HG03457 (cell line): ENCODE measurements around the gene MYT1.
"Not testable (repeated sequence)": the region's sequence is repeated elsewhere in the genome, so short reads cannot be mapped to it uniquely, and the experiment has no call there.

Experiments used
- ATAC-seq: cut with Tn5 transposase; IDR thresholded peaks from one replicate; pipeline ENCODE4 v1.9.1; 2021; ENCODE audit warnings: moderate number of reproducible peaks; ENCODE audit not compliant: unreplicated experiment

MYT1 gene

GRCh38 chr20:64164123-64164836, at the start of gene MYT1:
Gene MYT1 (plus strand): TSS chr20:64164452. CDS start chr20:64198862, 34,410 bp downstream.
- ATAC-seq = no peak

- ATAC-seq = no peak
Observed at GRCh38 chr20:64115171-64115911, 48.9 kb upstream of the MYT1 start.

GRCh38 chr20:64116016-64116415, 48.2 kb upstream of the MYT1 start:
- no peak for ATAC-seq

GRCh38 chr20:64116541-64117431, 47.5 kb upstream of the MYT1 start:
- ATAC-seq = no peak

GRCh38 chr20:64117432-64117777, 46.8 kb upstream of the MYT1 start:
- not testable (repeated sequence) for ATAC-seq

GRCh38 chr20:64119301-64119680, 45.0 kb upstream of the MYT1 start:
- ATAC-seq = no peak

- no peak for ATAC-seq
Observed at GRCh38 chr20:64119681-64120341, 44.4 kb upstream of the MYT1 start.

GRCh38 chr20:64121586-64121985, 42.7 kb upstream of the MYT1 start:
- ATAC-seq = no peak

GRCh38 chr20:64122927-64123326, 41.3 kb upstream of the MYT1 start:
- ATAC-seq = not testable (repeated sequence)

GRCh38 chr20:64123517-64123916, 40.7 kb upstream of the MYT1 start:
- not testable (repeated sequence) for ATAC-seq

GRCh38 chr20:64129146-64129782, 35.0 kb upstream of the MYT1 start:
- no peak for ATAC-seq

- ATAC-seq = no peak
Observed at GRCh38 chr20:64130271-64130670, 34.0 kb upstream of the MYT1 start.

GRCh38 chr20:64130876-64131275, 33.4 kb upstream of the MYT1 start:
- ATAC-seq = no peak

GRCh38 chr20:64131406-64131805, 32.8 kb upstream of the MYT1 start:
- no peak for ATAC-seq

GRCh38 chr20:64133951-64134407, 30.3 kb upstream of the MYT1 start:
- ATAC-seq = no peak

GRCh38 chr20:64134744-64135143, 29.5 kb upstream of the MYT1 start:
- ATAC-seq = not testable (repeated sequence)

GRCh38 chr20:64136004-64136710, 28.1 kb upstream of the MYT1 start:
- no peak for ATAC-seq

GRCh38 chr20:64137598-64138031, 26.6 kb upstream of the MYT1 start:
- ATAC-seq = no peak

- no peak for ATAC-seq
Observed at GRCh38 chr20:64138276-64138815, 25.9 kb upstream of the MYT1 start.
